OCI-LY3 (cell line): ENCODE measurements around the gene JAKMIP2.
"Not testable (repeated sequence)": the region's sequence is repeated elsewhere in the genome, so short reads cannot be mapped to it uniquely, and the experiment has no call there.

Experiments used
- H2AFZ ChIP-seq: fragments of 200-600, 300-600 bp; shearing (Covaris generic); 2 replicates; pipeline ENCODE4 v1.6.0; 2014; ENCODE audit warnings: antibody characterized with exemption, low read depth, low read length
- H3K27ac ChIP-seq: fragments of 200-600, 300-600 bp; sonication (generic); 2 replicates; pipeline ENCODE4 v1.5.1; 2014; ENCODE audit warnings: mild to moderate bottlenecking, low read length, moderate library complexity, mixed read lengths
- H3K27me3 ChIP-seq: fragments of 200-600, 300-600 bp; sonication (generic); 2 replicates; pipeline ENCODE4 v1.6.1; 2014; ENCODE audit warnings: low read depth, low read length, mixed read lengths
- H3K36me3 ChIP-seq: fragments of 200-600, 300-600 bp; sonication (generic); replicated peaks from 2 replicates; pipeline ENCODE3; 2014; ENCODE audit warnings: low read depth, low read length, mixed read lengths
- H3K4me1 ChIP-seq: fragments of 300-600, 200-600 bp; sonication (generic); 2 replicates; pipeline ENCODE4 v1.6.1; 2014; ENCODE audit warnings: low read length, mixed read lengths
- H3K4me2 ChIP-seq: fragments of 200-600, 300-600 bp; sonication (generic); 2 replicates; pipeline ENCODE4 v1.6.1; 2014; ENCODE audit warnings: low read length, mixed read lengths
- H3K4me3 ChIP-seq: fragments of 300-600, 200-600 bp; sonication (generic); 2 replicates; pipeline ENCODE4 v1.5.1; 2014; ENCODE audit warnings: antibody characterized with exemption, mild to moderate bottlenecking, low read length, moderate library complexity
- H3K79me2 ChIP-seq: fragments of 300-600, 200-600 bp; shearing (Covaris generic); 2 replicates; pipeline ENCODE4 v1.6.1; 2014; ENCODE audit warnings: mild to moderate bottlenecking, low read length, mixed read lengths
- H3K9ac ChIP-seq: fragments of 300-600, 200-600 bp; shearing (Covaris generic); 2 replicates; pipeline ENCODE4 v1.6.0; 2014; ENCODE audit warnings: mild to moderate bottlenecking, low read length, moderate library complexity
- H3K9me3 ChIP-seq: fragments of 200-600, 300-600 bp; shearing (Covaris generic); 2 replicates; pipeline ENCODE4 v1.6.1; 2014; ENCODE audit warnings: low read length, mixed read lengths; ENCODE audit not compliant: insufficient read depth
- H4K20me1 ChIP-seq: fragments of 200-600, 300-600 bp; sonication (generic); 2 replicates; pipeline ENCODE4 v1.6.1; 2016; ENCODE audit warnings: low read length, mixed read lengths; ENCODE audit not compliant: insufficient read depth
- EZH2phosphoT487 ChIP-seq: fragments of 200-600 bp; shearing (Covaris generic); IDR thresholded peaks from 2 replicates; pipeline ENCODE4 v1.6.1; 2018; ENCODE audit warnings: antibody characterized with exemption, mixed run types, low read depth
- TF ChIP-seq, protein P1 (sequence below): fragments of 200-600, 300-600 bp; sonication (generic); IDR thresholded peaks from 2 replicates; pipeline ENCODE4 v1.5.1; 2014; ENCODE audit warnings: antibody characterized with exemption, low read length, low read depth

JAKMIP2 gene

DNA sequence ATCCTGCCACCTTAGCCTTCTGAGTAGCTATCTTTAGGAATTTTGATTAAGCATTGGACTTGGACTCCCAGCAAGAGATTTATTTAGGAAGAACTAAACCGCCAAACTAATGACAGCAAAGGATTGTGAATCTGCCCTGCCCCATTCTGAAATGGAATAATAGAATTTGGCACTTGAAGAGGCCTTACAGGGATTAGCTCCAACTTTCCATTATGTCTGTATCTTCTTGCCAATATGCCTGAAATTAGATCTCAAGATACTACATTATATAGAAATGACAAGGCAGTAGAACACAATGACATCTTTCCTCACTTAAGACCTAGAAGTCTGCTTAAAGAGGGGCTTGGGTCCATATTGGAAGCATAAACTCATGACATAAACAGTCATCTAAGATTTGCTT is 195.7 kb downstream of the JAKMIP2 start:
- H2AFZ ChIP-seq, result no peak overlapping the region
- H4K20me1 ChIP-seq, result no peaks in the 10 kb centered on the region
- no peak overlapping the region for H3K4me2 ChIP-seq
- H3K4me1 ChIP-seq, result no peaks in the 10 kb centered on the region
- H3K9me3 ChIP-seq, result no peaks in the 10 kb centered on the region
- no peak overlapping the region for H3K27ac ChIP-seq
- H3K36me3 ChIP-seq, result no peaks in the 10 kb centered on the region
- TF ChIP-seq, protein P1, sequence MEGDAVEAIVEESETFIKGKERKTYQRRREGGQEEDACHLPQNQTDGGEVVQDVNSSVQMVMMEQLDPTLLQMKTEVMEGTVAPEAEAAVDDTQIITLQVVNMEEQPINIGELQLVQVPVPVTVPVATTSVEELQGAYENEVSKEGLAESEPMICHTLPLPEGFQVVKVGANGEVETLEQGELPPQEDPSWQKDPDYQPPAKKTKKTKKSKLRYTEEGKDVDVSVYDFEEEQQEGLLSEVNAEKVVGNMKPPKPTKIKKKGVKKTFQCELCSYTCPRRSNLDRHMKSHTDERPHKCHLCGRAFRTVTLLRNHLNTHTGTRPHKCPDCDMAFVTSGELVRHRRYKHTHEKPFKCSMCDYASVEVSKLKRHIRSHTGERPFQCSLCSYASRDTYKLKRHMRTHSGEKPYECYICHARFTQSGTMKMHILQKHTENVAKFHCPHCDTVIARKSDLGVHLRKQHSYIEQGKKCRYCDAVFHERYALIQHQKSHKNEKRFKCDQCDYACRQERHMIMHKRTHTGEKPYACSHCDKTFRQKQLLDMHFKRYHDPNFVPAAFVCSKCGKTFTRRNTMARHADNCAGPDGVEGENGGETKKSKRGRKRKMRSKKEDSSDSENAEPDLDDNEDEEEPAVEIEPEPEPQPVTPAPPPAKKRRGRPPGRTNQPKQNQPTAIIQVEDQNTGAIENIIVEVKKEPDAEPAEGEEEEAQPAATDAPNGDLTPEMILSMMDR, result no peak
- no peak for TF ChIP-seq EZH2phosphoT487
- no peaks in the 10 kb centered on the region for H3K79me2 ChIP-seq
- H3K4me3 ChIP-seq, result no peak overlapping the region
- no peak overlapping the region for H3K9ac ChIP-seq
- no peaks in the 10 kb centered on the region for H3K27me3 ChIP-seq

DNA sequence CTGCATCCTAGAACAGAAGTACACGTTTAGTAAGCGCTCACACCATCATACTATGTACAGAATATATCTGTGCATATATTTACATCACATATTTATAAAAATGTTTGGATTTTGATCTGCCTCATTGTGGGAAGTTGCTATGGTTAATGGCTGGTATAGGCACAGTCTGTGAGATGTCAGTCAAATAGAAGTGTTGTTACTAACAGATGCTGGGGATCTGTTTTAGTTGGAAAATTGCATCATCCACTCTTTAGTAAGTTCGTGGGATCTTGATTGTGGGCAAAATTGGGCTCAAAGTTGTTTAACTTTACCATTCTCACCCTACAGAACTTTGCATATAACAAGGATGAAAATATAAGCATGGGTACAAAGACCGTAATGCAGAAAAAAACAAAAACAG is 196.3 kb downstream of the JAKMIP2 start:
- H3K9ac ChIP-seq, result no peak overlapping the region
- H2AFZ ChIP-seq, result no peak overlapping the region
- TF ChIP-seq, protein P1, result no peak
- TF ChIP-seq EZH2phosphoT487, result no peak
- no peak overlapping the region for H3K4me2 ChIP-seq
- H3K79me2 ChIP-seq, result no peaks in the 10 kb centered on the region
- H3K4me1 ChIP-seq, result no peaks in the 10 kb centered on the region
- H3K4me3 ChIP-seq, result no peak overlapping the region
- no peaks in the 10 kb centered on the region for H3K27me3 ChIP-seq
- H3K9me3 ChIP-seq, result no peaks in the 10 kb centered on the region
- no peak overlapping the region for H3K27ac ChIP-seq
- H4K20me1 ChIP-seq, result no peaks in the 10 kb centered on the region
- H3K36me3 ChIP-seq, result no peaks in the 10 kb centered on the region

DNA sequence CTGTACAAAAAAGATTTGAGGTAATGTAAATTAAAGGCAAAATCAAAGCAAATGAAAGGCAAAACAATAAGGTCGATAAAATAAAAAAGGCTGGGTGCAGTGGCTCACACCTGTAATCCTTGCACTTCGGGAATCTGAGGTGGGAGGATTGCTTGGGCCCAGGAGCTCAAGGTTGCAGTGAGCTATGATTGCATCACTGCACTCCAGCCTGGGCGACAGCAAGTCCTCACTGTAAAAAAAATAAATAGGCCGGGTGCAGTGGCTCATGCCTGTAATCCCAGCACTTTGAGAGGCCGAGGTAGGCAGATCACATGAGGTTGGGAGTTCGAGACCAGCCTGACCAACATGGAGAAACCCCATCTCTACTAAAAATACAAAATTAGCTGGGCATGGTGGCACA is 200.3 kb downstream of the JAKMIP2 start:
- H3K27me3 ChIP-seq, H3K9ac ChIP-seq, H3K9me3 ChIP-seq, H3K4me1 ChIP-seq, H3K27ac ChIP-seq, H3K79me2 ChIP-seq, H4K20me1 ChIP-seq, H3K4me2 ChIP-seq, H3K4me3 ChIP-seq, H3K36me3 ChIP-seq, H2AFZ ChIP-seq: not testable (repeated sequence)

DNA sequence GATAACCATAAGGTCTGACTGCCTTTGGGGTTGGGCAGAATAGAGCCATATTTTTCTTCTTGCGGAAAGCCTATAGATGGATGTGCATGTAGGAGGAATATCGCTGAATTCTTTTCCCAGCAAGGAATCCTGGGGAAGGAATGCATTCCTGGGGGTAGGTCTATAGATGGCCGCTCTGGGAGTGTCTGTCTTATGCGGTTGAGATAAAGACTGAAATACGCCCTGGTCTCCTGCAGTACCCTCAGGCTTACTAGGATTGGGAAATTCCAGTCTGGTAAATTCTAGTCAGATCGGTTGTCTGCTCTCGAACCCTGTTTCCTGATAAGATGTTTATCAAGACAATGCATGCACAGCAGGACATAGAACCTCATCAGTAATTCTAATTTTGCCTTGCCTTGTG is 202.1 kb downstream of the JAKMIP2 start:
- H3K27me3 ChIP-seq, H3K79me2 ChIP-seq, H4K20me1 ChIP-seq, H3K4me1 ChIP-seq, H3K9ac ChIP-seq, H3K4me3 ChIP-seq, H2AFZ ChIP-seq, H3K4me2 ChIP-seq, H3K27ac ChIP-seq, H3K36me3 ChIP-seq, H3K9me3 ChIP-seq: not testable (repeated sequence)

DNA sequence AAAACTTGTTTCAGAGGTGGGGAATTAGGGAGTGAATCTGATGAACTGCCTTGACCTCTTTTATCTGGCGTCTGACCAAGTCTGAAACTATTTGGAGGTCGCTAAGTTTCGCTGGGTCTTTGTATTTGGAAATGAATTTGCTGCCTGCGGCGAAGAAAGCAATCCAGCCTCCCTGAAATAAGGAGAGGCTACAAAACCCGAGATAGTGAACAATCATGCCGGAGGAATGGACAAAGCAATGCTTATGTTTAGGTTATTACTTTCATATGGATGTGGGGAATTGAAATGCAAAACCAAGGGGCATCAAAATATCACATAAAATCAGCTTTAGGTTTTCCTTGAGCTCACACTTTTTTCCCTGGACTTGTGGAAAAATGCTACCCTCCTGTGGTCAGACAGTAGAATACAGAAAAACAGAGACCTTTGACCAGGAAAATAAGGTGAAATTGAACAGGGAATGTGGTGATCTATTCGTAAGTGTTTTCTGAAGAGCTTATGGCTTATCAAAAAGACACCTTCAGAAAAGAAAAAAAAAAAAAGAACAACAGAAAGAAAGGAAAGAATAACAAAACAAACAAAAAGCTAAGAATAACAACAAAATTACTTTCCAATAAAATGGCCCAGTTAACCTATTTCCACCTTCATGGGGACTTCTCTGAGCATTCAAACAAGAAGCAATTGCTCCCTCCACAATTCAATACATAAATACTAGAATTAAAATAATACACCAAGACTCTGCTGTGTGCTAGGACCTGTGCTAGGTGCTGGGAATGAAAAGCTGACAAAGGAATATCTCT is 204.1 kb downstream of the JAKMIP2 start:
- Histone ChIP-seq H4K20me1 (no peaks in the 10 kb centered on the region), H3K4me1 (no peaks in the 10 kb centered on the region), H3K27me3 (no peaks in the 10 kb centered on the region), H3K9ac (no peak overlapping the region), H3K36me3 (no peaks in the 10 kb centered on the region), H3K79me2 (no peaks in the 10 kb centered on the region), H3K9me3 (no peaks in the 10 kb centered on the region), H3K4me3 (no peak overlapping the region), H3K4me2 (no peak overlapping the region), H2AFZ (no peak overlapping the region), H3K27ac (no peak overlapping the region)
- TF ChIP-seq, protein P1, result peak; percentile 38; the same call in 1 of the 2 replicates
- no peak for TF ChIP-seq EZH2phosphoT487
